ENCODE data around the gene PIR.

GRCh38 chrX:15398874-15399273, 94.3 kb downstream of the PIR start:
- TF ChIP-seq YY1 (IDR thresholded peaks at IDR 0.05; ENCODE audit: extremely low read depth, insufficient replicate concordance, low read depth, low read length) (no peak), CTCF (IDR thresholded peaks at IDR 0.05 in 2 of 3, conservative IDR thresholded peaks at IDR 0.05 in 1 of 3; ENCODE audit: borderline replicate concordance in 1 of 3, insufficient read depth in 1 of 3, low read depth in 2 of 3, low read length in 2 of 3) (no peak)

All from HCT116 (cell line).